ENCODE results near the gene SEL1L3.

Gene SEL1L3

DNA sequence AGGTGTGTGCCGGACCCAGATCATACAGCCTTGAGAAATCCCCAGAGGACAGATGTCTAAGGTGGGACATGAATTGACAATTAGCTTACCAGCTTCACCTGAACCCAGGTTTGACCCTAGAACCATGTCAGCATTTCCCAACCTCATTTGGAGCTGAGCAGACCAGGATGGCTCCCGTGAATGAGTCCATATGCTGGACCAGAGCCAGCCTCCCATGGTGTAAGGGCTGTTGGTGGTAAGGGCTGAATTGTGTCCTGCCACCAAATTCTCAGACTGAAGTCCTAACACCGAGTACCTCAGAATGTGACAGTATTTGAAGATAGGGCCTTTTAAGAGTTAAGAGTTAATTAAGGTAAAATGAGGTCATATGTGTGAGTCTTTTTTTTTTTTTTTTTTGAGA is 118.8 kb downstream of the SEL1L3 start:
- DNase-seq (ENCODE audit: low spot score), result no peak

- DNase-seq (ENCODE audit: low spot score), result no peak
These were observed 133.2 kb downstream of the SEL1L3 start for GRCh38 chr4:25729564-25729963.

DNA sequence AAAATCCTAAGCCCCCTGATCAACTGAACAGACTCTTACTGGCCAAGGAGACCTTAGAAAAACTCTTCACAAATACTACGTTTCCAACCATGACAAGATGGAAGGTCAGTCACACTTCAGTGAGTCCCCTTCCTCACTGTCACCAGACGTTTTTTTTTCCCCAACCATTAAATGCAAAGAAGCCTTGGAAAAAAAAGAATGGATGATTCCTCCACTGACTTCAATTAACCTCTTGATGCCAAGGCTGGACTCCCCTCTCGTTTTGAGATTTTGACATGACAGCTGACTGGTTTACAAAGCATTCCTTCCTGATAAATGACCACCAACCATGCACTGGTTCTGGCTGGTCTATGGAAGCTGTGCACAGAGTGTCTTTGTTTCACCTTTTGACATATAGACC is 133.9 kb downstream of the SEL1L3 start:
- DNase-seq (ENCODE audit: low spot score), result no peak

- DNase-seq (ENCODE audit: low spot score), result no peak
These were observed 134.9 kb downstream of the SEL1L3 start for GRCh38 chr4:25727711-25728493.

DNA sequence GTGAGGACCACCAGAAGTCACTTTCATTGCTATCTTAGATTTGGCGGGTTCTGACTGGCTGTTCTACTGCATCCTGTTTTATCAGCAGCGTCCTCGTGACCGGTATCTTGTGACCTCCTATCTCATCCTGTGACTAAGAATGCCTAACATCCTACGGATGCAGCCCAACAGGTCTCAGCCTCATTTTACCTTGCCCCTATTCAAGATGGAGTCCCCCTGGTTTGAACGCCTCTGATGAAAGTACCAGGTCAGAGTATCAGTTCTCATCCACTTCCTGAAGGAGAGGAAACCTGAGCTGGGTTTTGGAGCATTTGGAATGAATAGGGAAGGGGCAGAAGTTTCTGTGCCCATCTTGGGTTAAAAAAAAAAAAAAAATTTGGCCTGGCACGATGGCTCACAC is 136.9 kb downstream of the SEL1L3 start:
- no peak for DNase-seq (ENCODE audit: low spot score)

DNA sequence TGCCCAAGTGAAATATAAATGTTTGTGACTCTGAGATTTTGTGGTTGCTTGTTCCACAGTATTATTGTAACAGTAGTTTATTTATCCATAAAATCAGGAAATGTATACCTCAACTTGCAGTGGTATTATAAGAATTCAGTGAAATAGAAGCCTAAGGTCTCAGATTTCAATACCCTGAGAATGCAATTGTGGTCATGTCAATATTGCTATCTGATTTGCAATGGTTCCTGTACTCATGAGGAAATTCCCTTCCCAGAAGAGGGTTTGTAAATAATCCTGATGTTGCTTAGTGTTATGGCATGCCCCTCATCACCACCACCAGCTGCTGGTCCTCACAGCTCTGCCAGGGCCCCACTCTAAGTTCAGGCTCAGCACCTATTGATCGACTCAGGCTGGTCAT is 139.4 kb downstream of the SEL1L3 start:
- DNase-seq (ENCODE audit: low spot score), result no peak

- DNase-seq (ENCODE audit: low spot score), result no peak
These were observed 139.8 kb downstream of the SEL1L3 start for GRCh38 chr4:25722964-25723363.

DNA sequence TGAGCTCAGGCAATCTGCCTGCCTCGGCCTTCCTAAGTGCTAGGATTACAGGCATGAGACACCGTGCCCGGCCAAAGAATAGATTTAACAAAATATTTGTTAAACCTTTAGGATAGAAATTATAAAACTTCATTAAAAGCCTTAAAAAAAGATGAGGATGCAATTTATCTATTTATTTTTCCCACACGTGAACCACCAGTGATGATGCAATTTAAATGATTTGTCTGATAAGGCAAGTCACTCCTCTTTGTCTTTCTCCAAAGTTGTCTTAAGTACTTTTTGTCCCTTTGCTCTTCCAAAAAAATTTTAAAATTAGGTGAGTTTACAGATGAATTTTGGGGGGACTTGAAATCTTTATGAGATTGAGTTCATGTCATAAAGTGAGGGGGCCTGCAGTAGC is 149.0 kb downstream of the SEL1L3 start:
- DNase-seq (ENCODE audit: low spot score), result no peak

GRCh38 chr4:25712611-25713010 is 150.2 kb downstream of the SEL1L3 start:
- DNase-seq (ENCODE audit: low spot score), result no peak

DNA sequence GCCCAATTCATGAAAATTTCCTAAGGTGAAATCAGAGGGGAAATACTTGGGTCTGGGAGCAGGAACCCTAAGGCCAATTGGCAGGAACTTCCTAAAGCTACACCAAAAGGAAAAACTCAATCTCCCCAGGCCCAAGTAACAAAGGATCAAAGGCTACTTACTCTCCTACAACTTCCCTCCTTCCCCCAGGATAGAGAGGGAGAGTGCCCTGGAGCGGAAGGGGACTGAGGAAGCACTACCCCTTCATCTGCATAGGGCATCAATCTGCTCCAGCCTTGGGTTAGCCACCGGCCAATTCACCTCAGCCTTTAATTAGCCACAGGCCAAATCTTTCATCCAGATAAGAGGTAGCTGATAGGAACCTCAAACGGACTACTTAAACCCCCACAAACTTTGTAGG is 152.2 kb downstream of the SEL1L3 start:
- no peak for DNase-seq (ENCODE audit: low spot score)

GRCh38 chr4:25704516-25704915 is 158.3 kb downstream of the SEL1L3 start:
- no peak for DNase-seq (ENCODE audit: low spot score)

DNA sequence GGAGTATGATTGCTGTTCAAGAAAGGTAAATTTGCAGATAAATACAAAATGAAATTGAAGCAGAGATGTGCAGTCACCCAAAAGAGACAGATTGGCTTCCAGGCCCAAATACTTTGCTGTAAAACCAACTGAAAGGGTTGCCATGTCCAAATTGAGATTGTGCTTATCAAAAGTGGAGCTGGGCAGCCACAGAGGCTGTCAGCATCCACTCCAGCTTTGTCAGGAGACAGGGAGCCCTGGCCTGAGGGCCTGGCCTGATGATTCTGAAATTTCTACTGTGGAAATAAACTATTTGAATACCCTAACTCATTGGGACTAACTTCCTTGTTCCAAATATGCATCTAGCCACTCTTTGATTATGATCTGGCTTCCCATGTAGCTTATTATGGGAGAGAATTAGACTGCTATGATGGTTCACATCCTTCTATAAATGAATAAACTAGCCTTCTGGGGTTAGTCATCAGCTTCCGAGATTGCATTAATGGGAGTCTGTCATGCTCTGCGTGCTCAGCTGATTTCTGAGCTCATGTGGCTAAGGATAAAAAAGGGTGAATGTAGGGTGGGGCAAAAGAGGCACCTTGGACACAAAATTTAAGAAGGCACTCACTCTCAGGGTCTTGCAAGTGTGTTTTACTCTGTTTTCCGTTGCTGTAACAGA is 158.9 kb downstream of the SEL1L3 start:
- no peak for DNase-seq (ENCODE audit: low spot score)

DNA sequence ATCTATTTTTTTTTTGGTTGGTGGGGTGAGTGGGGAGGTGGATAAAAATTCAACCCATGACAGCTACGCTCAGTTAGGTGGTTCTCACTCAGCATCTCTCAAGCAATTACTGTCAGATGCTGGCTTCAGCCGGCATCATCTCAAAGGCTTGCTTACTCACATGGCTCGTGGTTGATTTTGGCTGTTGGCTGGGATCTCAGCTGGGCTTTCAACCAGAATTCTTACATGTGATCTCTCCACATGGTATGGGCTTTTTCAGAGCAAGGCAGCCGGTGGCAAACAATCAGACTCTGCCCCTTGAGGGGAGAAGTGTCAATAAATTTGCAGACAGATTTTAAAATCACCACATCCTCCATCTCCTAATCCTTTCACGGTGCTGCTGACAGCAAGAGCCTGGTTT is 159.9 kb downstream of the SEL1L3 start:
- DNase-seq (ENCODE audit: low spot score), result peak; percentile 71

GRCh38 chr4:25700661-25701060 is 162.1 kb downstream of the SEL1L3 start:
- DNase-seq (ENCODE audit: low spot score), result no peak

DNA sequence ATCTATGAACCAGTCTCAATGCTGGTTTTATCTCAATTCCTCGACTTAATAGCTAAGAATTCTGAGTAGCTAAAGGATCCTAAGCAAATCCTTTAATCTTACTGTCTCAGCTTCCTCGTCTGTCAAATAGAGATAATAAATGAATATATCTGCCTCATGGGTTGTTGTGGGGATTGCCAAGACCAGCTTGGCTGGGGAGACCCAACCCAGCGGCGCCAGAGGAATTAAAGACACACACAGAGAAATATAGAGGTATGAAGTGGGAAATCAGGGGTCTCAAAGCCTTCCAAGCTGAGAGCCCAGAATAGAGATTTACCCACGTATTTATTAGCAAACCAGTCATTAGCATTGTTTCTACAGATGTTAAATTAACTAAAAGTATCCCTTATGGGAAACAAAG is 165.3 kb downstream of the SEL1L3 start:
- no peak for DNase-seq (ENCODE audit: low spot score)

All from Ammon's horn (tissue), 1 donor.